ENCODE measurements around the gene SKOR1.

The SKOR1 gene

GRCh38 chr15:67852418-67852817 is 27.1 kb downstream of the SKOR1 start:
- no peak overlapping the region for H3K4me3 ChIP-seq (ENCODE audit: low read depth, low read length)
- TF ChIP-seq, protein P1, sequence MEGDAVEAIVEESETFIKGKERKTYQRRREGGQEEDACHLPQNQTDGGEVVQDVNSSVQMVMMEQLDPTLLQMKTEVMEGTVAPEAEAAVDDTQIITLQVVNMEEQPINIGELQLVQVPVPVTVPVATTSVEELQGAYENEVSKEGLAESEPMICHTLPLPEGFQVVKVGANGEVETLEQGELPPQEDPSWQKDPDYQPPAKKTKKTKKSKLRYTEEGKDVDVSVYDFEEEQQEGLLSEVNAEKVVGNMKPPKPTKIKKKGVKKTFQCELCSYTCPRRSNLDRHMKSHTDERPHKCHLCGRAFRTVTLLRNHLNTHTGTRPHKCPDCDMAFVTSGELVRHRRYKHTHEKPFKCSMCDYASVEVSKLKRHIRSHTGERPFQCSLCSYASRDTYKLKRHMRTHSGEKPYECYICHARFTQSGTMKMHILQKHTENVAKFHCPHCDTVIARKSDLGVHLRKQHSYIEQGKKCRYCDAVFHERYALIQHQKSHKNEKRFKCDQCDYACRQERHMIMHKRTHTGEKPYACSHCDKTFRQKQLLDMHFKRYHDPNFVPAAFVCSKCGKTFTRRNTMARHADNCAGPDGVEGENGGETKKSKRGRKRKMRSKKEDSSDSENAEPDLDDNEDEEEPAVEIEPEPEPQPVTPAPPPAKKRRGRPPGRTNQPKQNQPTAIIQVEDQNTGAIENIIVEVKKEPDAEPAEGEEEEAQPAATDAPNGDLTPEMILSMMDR (IDR thresholded peaks at IDR 0.05; ENCODE audit: control insufficient read depth, extremely low read depth, insufficient read depth): no peak
- no peak for DNase-seq (ENCODE audit: low read depth)

- TF ChIP-seq, protein P1 (IDR thresholded peaks at IDR 0.05; ENCODE audit: control insufficient read depth, extremely low read depth, insufficient read depth): no peak
- DNase-seq (ENCODE audit: low read depth): no peak
- no peak overlapping the region for H3K4me3 ChIP-seq (ENCODE audit: low read depth, low read length)
Observed at GRCh38 chr15:67853454-67853853, 28.1 kb downstream of the SKOR1 start.

GRCh38 chr15:67854358-67854757 is 29.0 kb downstream of the SKOR1 start:
- no peak for DNase-seq (ENCODE audit: low read depth)
- H3K4me3 ChIP-seq (ENCODE audit: low read depth, low read length): no peak overlapping the region
- TF ChIP-seq, protein P1 (IDR thresholded peaks at IDR 0.05; ENCODE audit: control insufficient read depth, extremely low read depth, insufficient read depth): no peak

- no peak for DNase-seq (ENCODE audit: low read depth)
- TF ChIP-seq, protein P1 (IDR thresholded peaks at IDR 0.05; ENCODE audit: control insufficient read depth, extremely low read depth, insufficient read depth): no peak
Observed at GRCh38 chr15:67855842-67856241, 30.5 kb downstream of the SKOR1 start.

DNA sequence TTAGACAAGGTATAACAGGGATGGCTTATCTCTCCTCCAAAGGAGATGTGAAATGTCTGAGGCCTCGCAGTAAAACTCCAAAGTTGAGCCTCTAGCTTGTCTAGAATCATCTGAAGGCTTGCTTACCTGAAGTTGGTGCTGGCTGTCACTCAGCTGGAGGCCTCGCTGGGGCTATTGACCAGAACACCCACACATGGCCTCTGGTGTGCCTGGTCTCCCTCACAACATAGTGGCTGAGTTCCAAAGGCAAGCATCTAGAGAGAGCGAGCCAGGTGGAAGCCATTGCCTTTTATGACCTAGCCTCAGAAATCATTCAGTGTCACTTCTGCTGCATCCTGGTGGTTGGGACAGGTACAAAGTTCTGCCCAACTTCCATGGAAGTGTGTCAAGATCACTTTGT is 31.9 kb downstream of the SKOR1 start:
- TF ChIP-seq, protein P1 (IDR thresholded peaks at IDR 0.05; ENCODE audit: control insufficient read depth, extremely low read depth, insufficient read depth): no peak
- no peak overlapping the region for H3K4me3 ChIP-seq (ENCODE audit: low read depth, low read length)
- no peak for DNase-seq (ENCODE audit: low read depth)

More at GRCh38 chr15:67855842-67856241, 30.5 kb downstream of the SKOR1 start:
- no peak overlapping the region for H3K4me3 ChIP-seq (ENCODE audit: low read depth, low read length)

- H3K4me3 ChIP-seq (ENCODE audit: low read depth, low read length): no peak overlapping the region
- DNase-seq (ENCODE audit: low read depth): no peak
- TF ChIP-seq, protein P1 (IDR thresholded peaks at IDR 0.05; ENCODE audit: control insufficient read depth, extremely low read depth, insufficient read depth): no peak
Observed at GRCh38 chr15:67859331-67859946, 34.1 kb downstream of the SKOR1 start.

DNA sequence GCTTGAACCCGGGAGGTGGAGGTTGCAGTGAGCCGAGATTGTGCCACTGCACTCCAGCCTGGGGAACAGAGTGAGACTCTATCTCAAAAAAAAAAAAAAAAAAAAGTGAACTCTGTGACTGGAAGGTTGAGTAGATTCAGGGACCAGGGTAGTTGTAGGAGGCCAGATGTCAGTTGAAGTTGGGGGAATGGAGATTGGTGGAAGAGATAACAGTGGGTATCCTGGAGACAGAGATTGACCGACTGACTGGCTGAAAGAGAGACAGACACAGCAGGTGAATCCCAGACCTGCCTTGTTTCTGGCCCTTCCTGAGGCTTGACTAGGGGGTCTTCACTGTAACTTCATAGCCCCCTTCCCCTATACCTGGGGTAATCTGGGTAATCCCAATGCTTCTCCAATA is 36.7 kb downstream of the SKOR1 start:
- TF ChIP-seq, protein P1 (IDR thresholded peaks at IDR 0.05; ENCODE audit: control insufficient read depth, extremely low read depth, insufficient read depth): no peak
- no peak for DNase-seq (ENCODE audit: low read depth)
- H3K4me3 ChIP-seq (ENCODE audit: low read depth, low read length): no peak overlapping the region
